Measurements from ENCODE around the gene GRK1.

- TF ChIP-seq, protein P1, sequence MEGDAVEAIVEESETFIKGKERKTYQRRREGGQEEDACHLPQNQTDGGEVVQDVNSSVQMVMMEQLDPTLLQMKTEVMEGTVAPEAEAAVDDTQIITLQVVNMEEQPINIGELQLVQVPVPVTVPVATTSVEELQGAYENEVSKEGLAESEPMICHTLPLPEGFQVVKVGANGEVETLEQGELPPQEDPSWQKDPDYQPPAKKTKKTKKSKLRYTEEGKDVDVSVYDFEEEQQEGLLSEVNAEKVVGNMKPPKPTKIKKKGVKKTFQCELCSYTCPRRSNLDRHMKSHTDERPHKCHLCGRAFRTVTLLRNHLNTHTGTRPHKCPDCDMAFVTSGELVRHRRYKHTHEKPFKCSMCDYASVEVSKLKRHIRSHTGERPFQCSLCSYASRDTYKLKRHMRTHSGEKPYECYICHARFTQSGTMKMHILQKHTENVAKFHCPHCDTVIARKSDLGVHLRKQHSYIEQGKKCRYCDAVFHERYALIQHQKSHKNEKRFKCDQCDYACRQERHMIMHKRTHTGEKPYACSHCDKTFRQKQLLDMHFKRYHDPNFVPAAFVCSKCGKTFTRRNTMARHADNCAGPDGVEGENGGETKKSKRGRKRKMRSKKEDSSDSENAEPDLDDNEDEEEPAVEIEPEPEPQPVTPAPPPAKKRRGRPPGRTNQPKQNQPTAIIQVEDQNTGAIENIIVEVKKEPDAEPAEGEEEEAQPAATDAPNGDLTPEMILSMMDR (IDR thresholded peaks at IDR 0.05) = no peak
- no peak for TF ChIP-seq ZFX (IDR thresholded peaks at IDR 0.05; ENCODE audit: borderline replicate concordance)
These were observed 104.8 kb downstream of the GRK1 start for GRCh38 chr13:113771709-113772331.

All from 22Rv1 (cell line).